Liver (tissue), 9 donors: ENCODE measurements around the gene LYPD8. TPM values are rescaled to one million over a fixed set of nuclear protein-coding genes. Genes with fewer than 3 reads are reported as not detected.

Source experiments
- DNase-seq: peaks from one replicate; pipeline ENCODE4 v3.0.0-alpha.2; 2017; ENCODE audit warnings: low spot score
- H3K27ac ChIP-seq, 2 donors: one replicate each; pipeline ENCODE4 v1.7.0; 2013; ENCODE audit warnings: inconsistent platforms in 2 of 2, low read length in 2 of 2, control low read depth in 1 of 2, low read depth in 1 of 2, mild to moderate bottlenecking in 1 of 2
- H3K27me3 ChIP-seq, 4 donors: one replicate each; pipeline versions ENCODE4 v1.6.1 to v1.7.0; 2013; ENCODE audit warnings: low read length in 3 of 4, inconsistent platforms in 1 of 4, mild to moderate bottlenecking in 1 of 4, moderate library complexity in 1 of 4; ENCODE audit not compliant: control insufficient read depth in 4 of 4, insufficient read depth in 4 of 4
- H3K36me3 ChIP-seq, 4 donors: one replicate each; pipeline versions ENCODE4 v1.6.1 to v1.7.0; 2013; ENCODE audit warnings: low read length in 3 of 4, mild to moderate bottlenecking in 3 of 4, low read depth in 1 of 4, moderate library complexity in 1 of 4; ENCODE audit not compliant: control insufficient read depth in 4 of 4, insufficient read depth in 3 of 4
- H3K4me1 ChIP-seq, 4 donors: one replicate each; pipeline versions ENCODE4 v1.6.1 to v1.7.0; 2013; ENCODE audit warnings: low read length in 3 of 4, mild to moderate bottlenecking in 3 of 4, moderate library complexity in 1 of 4; ENCODE audit not compliant: control insufficient read depth in 4 of 4, insufficient read depth in 4 of 4
- H3K4me3 ChIP-seq, 3 donors: one replicate each; pipeline versions ENCODE4 v1.6.1 to v1.7.0; 2013; ENCODE audit warnings: low read length in 3 of 3, control low read depth in 1 of 3, low read depth in 1 of 3, mild to moderate bottlenecking in 1 of 3
- H3K9ac ChIP-seq, 2 donors: one replicate each; pipeline ENCODE4 v1.7.0; 2013; ENCODE audit warnings: low read length in 2 of 2, mild to moderate bottlenecking in 2 of 2, moderate library complexity in 2 of 2, control low read depth in 1 of 2, low read depth in 1 of 2
- H3K9me3 ChIP-seq, 4 donors: one replicate each; pipeline versions ENCODE4 v1.6.1 to v1.7.0; 2013; ENCODE audit warnings: low read length in 3 of 4; ENCODE audit not compliant: control insufficient read depth in 4 of 4
- CTCF ChIP-seq: fragments of 150-350 bp; IDR thresholded peaks from 2 replicates; pipeline ENCODE4 v1.5.1; 2017; ENCODE audit warnings: improper control_type of control experiment, low read depth, low read length; ENCODE audit not compliant: missing input control
- EGR1 ChIP-seq, 2 donors: IDR thresholded peaks; 2 replicates each; pipeline ENCODE4 v1.6.1; 2016 to 2018; ENCODE audit warnings: antibody characterized with exemption in 2 of 2, low read depth in 2 of 2
- FOXA1 ChIP-seq: IDR thresholded peaks from 2 replicates; pipeline ENCODE4 v1.6.1; 2016; ENCODE audit warnings: antibody characterized with exemption
- FOXA2 ChIP-seq: IDR thresholded peaks from 2 replicates; pipeline ENCODE4 v1.6.1; 2016; ENCODE audit warnings: antibody characterized with exemption
- GABPA ChIP-seq, 2 donors: IDR thresholded peaks in 1 of 2; conservative IDR thresholded peaks in 1 of 2; 2 replicates each; pipeline ENCODE4 v1.6.1; 2016; ENCODE audit warnings: antibody characterized with exemption in 2 of 2, mild to moderate bottlenecking in 1 of 2, moderate library complexity in 1 of 2
- HNF4A ChIP-seq, 2 donors: conservative IDR thresholded peaks; 2 replicates each; pipeline ENCODE4 v1.6.1; 2016; ENCODE audit warnings: antibody characterized with exemption in 2 of 2, mild to moderate bottlenecking in 2 of 2
- JUND ChIP-seq, 2 donors: IDR thresholded peaks; 2 replicates each; pipeline ENCODE4 v1.6.1; 2016; ENCODE audit warnings: antibody characterized with exemption in 2 of 2
- MAX ChIP-seq: IDR thresholded peaks from 2 replicates; pipeline ENCODE4 v1.6.1; 2016; ENCODE audit warnings: antibody characterized with exemption
- NR2F2 ChIP-seq: IDR thresholded peaks from 2 replicates; pipeline ENCODE4 v1.6.1; 2016; ENCODE audit warnings: antibody characterized with exemption
- RXRA ChIP-seq, 2 donors: IDR thresholded peaks; 2 replicates each; pipeline ENCODE4 v1.6.1; 2017 to 2018; ENCODE audit warnings: antibody characterized with exemption in 2 of 2, mild to moderate bottlenecking in 1 of 2
- SP1 ChIP-seq: IDR thresholded peaks from 2 replicates; pipeline ENCODE4 v1.6.1; 2018; ENCODE audit warnings: antibody characterized with exemption, mild to moderate bottlenecking
- ZBTB33 ChIP-seq: IDR thresholded peaks from 2 replicates; pipeline ENCODE4 v1.6.1; 2016; ENCODE audit warnings: antibody characterized with exemption
- WGBS: extraction: QIAGEN DNeasy Blood & Tissue Kit; methylation state at CpG from one replicate; pipeline ENCODE4 v1.1.7; 2013; 5-methylcytosine and 5-hydroxymethylcytosine counted together
- polyA plus RNA-seq, 2 donors: library from polyadenylated mRNA; stranded (reverse) in 1 of 2; unstranded in 1 of 2; fragments of 200-250 nt in 1 of 2; fragments of >200 nt in 1 of 2; fragmentation: Nextera tagmentation in 1 of 2; extraction: Ambion mirVana in 1 of 2; gene quantifications; one replicate each; pipeline versions ENCODE4 v1.2.1 to v1.2.3, GENCODE V29; 2013 to 2015
- total RNA-seq, 2 donors: library from RNA; depleted of rRNA; stranded (reverse); fragments of >200 nt; gene quantifications; one replicate each; pipeline ENCODE4 v1.2.3, GENCODE V29; 2014
- donor health status: healthy.
- donor health status: healthy.
- donor health status: healthy.
- donor health status: healthy.
- donor health status: healthy.

Gene LYPD8
- total and polyA plus RNA-seq, 4 donors = not detected

- H3K27me3 ChIP-seq = no peaks in the 10 kb centered on the region
- TF ChIP-seq CTCF = no peak
- no peak for TF ChIP-seq HNF4A (conservative IDR thresholded peaks at IDR 0.05)
- no peak for TF ChIP-seq RXRA (IDR thresholded peaks at IDR 0.05)
- no peak for TF ChIP-seq NR2F2
- TF ChIP-seq FOXA2 = no peak
- no peak for TF ChIP-seq GABPA (IDR thresholded peaks at IDR 0.05 in 1 of 2, conservative IDR thresholded peaks at IDR 0.05 in 1 of 2)
- no peak for TF ChIP-seq FOXA1
- H3K4me1 ChIP-seq = no peaks in the 10 kb centered on the region
- H3K4me3 ChIP-seq = no peak overlapping the region
- 86% methylated on average over 5 of the region's 5 CpGs for WGBS
- H3K9ac ChIP-seq = no peak overlapping the region
- no peak overlapping the region for H3K27ac ChIP-seq
- DNase-seq = no peak
- no peaks in the 10 kb centered on the region for H3K36me3 ChIP-seq
- H3K9me3 ChIP-seq = peaks cover 0 to 2% (median 1%) of the 10 kb centered on the region in 4 donors
Observed at GRCh38 chr1:248733566-248733965, 22.0 kb downstream of the LYPD8 start.

- Histone ChIP-seq H3K9ac (no peak overlapping the region), H3K36me3 (no peaks in the 10 kb centered on the region), H3K27me3 (no peaks in the 10 kb centered on the region), H3K27ac (no peak overlapping the region), H3K4me3 (no peak overlapping the region), H3K9me3 (no peaks in the 10 kb centered on the region), H3K4me1 (no peaks in the 10 kb centered on the region)
- DNase-seq = no peak
- WGBS = 79% methylated on average over 13 of the region's 13 CpGs
- TF ChIP-seq EGR1 (IDR thresholded peaks at IDR 0.05; ENCODE audit: low read depth in 2 of 2) (no peak), HNF4A (conservative IDR thresholded peaks at IDR 0.05) (no peak), ZBTB33 (no peak)
Observed at GRCh38 chr1:248730507-248731335, 24.8 kb downstream of the LYPD8 start.

GRCh38 chr1:248714248-248714647 lies 41.3 kb downstream of the LYPD8 start:
- Histone ChIP-seq H3K27me3 (peaks cover 0 to 2% (median 0%) of the 10 kb centered on the region in 4 donors), H3K4me1 (no peaks in the 10 kb centered on the region), H3K9me3 (no peaks in the 10 kb centered on the region), H3K27ac (no peak overlapping the region), H3K9ac (no peak overlapping the region), H3K4me3 (no peak overlapping the region), H3K36me3 (no peaks in the 10 kb centered on the region)
- no peak for DNase-seq
- 38% methylated on average over 3 of the region's 3 CpGs for WGBS
- no peak for TF ChIP-seq CTCF
- no peak for TF ChIP-seq MAX
- TF ChIP-seq HNF4A (conservative IDR thresholded peaks at IDR 0.05) = no peak
- no peak for TF ChIP-seq FOXA1
- TF ChIP-seq NR2F2 = no peak
- no peak for TF ChIP-seq JUND (IDR thresholded peaks at IDR 0.05)
- TF ChIP-seq EGR1 (IDR thresholded peaks at IDR 0.05; ENCODE audit: low read depth in 2 of 2) = no peak
- no peak for TF ChIP-seq GABPA (IDR thresholded peaks at IDR 0.05 in 1 of 2, conservative IDR thresholded peaks at IDR 0.05 in 1 of 2)
- no peak for TF ChIP-seq SP1
